WTC11 (cell line): ENCODE measurements around the gene AEBP2. TPM values are rescaled to one million over a fixed set of nuclear protein-coding genes. Genes with fewer than 3 reads are reported as not detected.
A peak's percentile ranks its signal among the peaks of the same experiment; 100 is the strongest.

Experiments used
- ATAC-seq: fragments of 200-7000 bp; cut with Tn5 transposase; 2 replicates; pipeline ENCODE4 v1.10.0; 2021; ENCODE audit warnings: mild to moderate bottlenecking, moderate library complexity
- CTCF ChIA-PET: fragments of 300-600 bp; sonication (Branson Sonifier 250); formaldehyde crosslinking; loops from one replicate; lab custom pipeline; 2021; ENCODE audit warnings: antibody characterized with exemption; lab: Charles Lee
- POLR2A ChIA-PET: fragments of 350-600 bp; sonication (Branson Sonifier 250); formaldehyde crosslinking; loops from one replicate; lab custom pipeline; 2021; ENCODE audit warnings: antibody characterized with exemption; lab: Charles Lee
- DNase-seq: peaks from one replicate; pipeline ENCODE4 v3.0.0; 2021; ENCODE audit warnings: low spot score
- H3K27ac Mint-ChIP-seq: 2 replicates; pipeline ENCODE4 v1.8.0; 2021; ENCODE audit warnings: mixed read lengths
- H3K27me3 Mint-ChIP-seq: 2 replicates; pipeline ENCODE4 v1.8.0; 2021; ENCODE audit warnings: low read depth, mild to moderate bottlenecking, moderate library complexity, mixed read lengths
- H3K36me3 Mint-ChIP-seq: 2 replicates; pipeline ENCODE4 v1.8.0; 2021; ENCODE audit warnings: mixed read lengths
- H3K4me1 Mint-ChIP-seq: 2 replicates; pipeline ENCODE4 v1.8.0; 2022; ENCODE audit warnings: mixed read lengths
- H3K4me3 Mint-ChIP-seq: 2 replicates; pipeline ENCODE4 v1.8.0; 2021; ENCODE audit warnings: mild to moderate bottlenecking, moderate library complexity, mixed read lengths
- H3K9me3 Mint-ChIP-seq: 2 replicates; pipeline ENCODE4 v1.8.0; 2021; ENCODE audit warnings: mixed read lengths
- E2F4 ChIP-seq: sonication (generic); formaldehyde crosslinking; IDR thresholded peaks from 2 replicates; pipeline ENCODE4 v1.8.1; 2022; ENCODE audit warnings: low read depth, mild to moderate bottlenecking, moderate library complexity, missing genetic modification reagents, borderline replicate concordance
- ELF4 ChIP-seq: sonication (generic); formaldehyde crosslinking; IDR thresholded peaks from 2 replicates; pipeline ENCODE4 v1.8.1; 2022; ENCODE audit warnings: low read depth, mild to moderate bottlenecking, moderate library complexity, missing genetic modification reagents
- FOXP1 ChIP-seq: sonication (generic); formaldehyde crosslinking; IDR thresholded peaks from 2 replicates; pipeline ENCODE4 v1.8.0; 2022; ENCODE audit warnings: missing genetic modification reagents, mild to moderate bottlenecking, moderate library complexity, borderline replicate concordance
- GRHL2 ChIP-seq: fragments of 250-450 bp; sonication (Bioruptor Pico); IDR thresholded peaks from 2 replicates; pipeline ENCODE4 v1.8.0; 2022; ENCODE audit warnings: mild to moderate bottlenecking, moderate library complexity; ENCODE audit not compliant: insufficient replicate concordance, severe bottlenecking
- JUN ChIP-seq: sonication (generic); formaldehyde crosslinking; IDR thresholded peaks from 2 replicates; pipeline ENCODE4 v1.8.0; 2023; ENCODE audit warnings: mild to moderate bottlenecking, missing genetic modification reagents
- MXD4 ChIP-seq: fragments of 250-450 bp; sonication (Bioruptor Pico); IDR thresholded peaks from 2 replicates; pipeline ENCODE4 v1.8.0; 2021; ENCODE audit warnings: mild to moderate bottlenecking, moderate library complexity, borderline replicate concordance
- MYBL2 ChIP-seq: sonication (generic); formaldehyde crosslinking; IDR thresholded peaks from 2 replicates; pipeline ENCODE4 v1.8.1; 2023; ENCODE audit warnings: mild to moderate bottlenecking, moderate library complexity, missing genetic modification reagents
- NR2C2 ChIP-seq: sonication (generic); formaldehyde crosslinking; IDR thresholded peaks from 2 replicates; pipeline ENCODE4 v1.8.0; 2022; ENCODE audit warnings: mild to moderate bottlenecking, missing genetic modification reagents
- SMAD4 ChIP-seq: sonication (generic); formaldehyde crosslinking; IDR thresholded peaks from 2 replicates; pipeline ENCODE4 v1.8.0; 2022; ENCODE audit warnings: mild to moderate bottlenecking, missing genetic modification reagents
- ZNF121 ChIP-seq: sonication (generic); formaldehyde crosslinking; IDR thresholded peaks from 2 replicates; pipeline ENCODE4 v1.8.0; 2023; ENCODE audit warnings: missing genetic modification reagents
- ZNF219 ChIP-seq: sonication (generic); formaldehyde crosslinking; IDR thresholded peaks from 2 replicates; pipeline ENCODE4 v1.8.0; 2023; ENCODE audit warnings: missing genetic modification reagents, mild to moderate bottlenecking, borderline replicate concordance
- ZNF232 ChIP-seq: sonication (generic); formaldehyde crosslinking; IDR thresholded peaks from 2 replicates; pipeline ENCODE4 v1.8.0; 2022; ENCODE audit warnings: mild to moderate bottlenecking, missing genetic modification reagents
- ZNF396 ChIP-seq: fragments of 250-450 bp; sonication (Bioruptor Pico); IDR thresholded peaks from 2 replicates; pipeline ENCODE4 v1.8.0; 2021; ENCODE audit warnings: mild to moderate bottlenecking, moderate library complexity, borderline replicate concordance
- total RNA-seq: library from RNA; stranded (reverse); gene quantifications from 3 replicates; pipeline ENCODE4 v1.2.3, GENCODE V29; 2021
- TF ChIP-seq, protein P1 (sequence below): fragments of 250-450 bp; sonication (Bioruptor Pico); IDR thresholded peaks from 2 replicates; pipeline ENCODE4 v1.9.0; 2021; ENCODE audit warnings: mild to moderate bottlenecking, borderline replicate concordance
- TF ChIP-seq, protein P2 (sequence below): sonication (generic); formaldehyde crosslinking; IDR thresholded peaks from 2 replicates; pipeline ENCODE4 v1.8.1; 2022; ENCODE audit warnings: low read depth, missing genetic modification reagents, borderline replicate concordance
- TF ChIP-seq, protein P3 (sequence below): sonication (generic); formaldehyde crosslinking; IDR thresholded peaks from 2 replicates; pipeline ENCODE4 v1.8.0; 2022; ENCODE audit warnings: missing genetic modification reagents
- TF ChIP-seq, protein P4 (sequence below): sonication (generic); formaldehyde crosslinking; IDR thresholded peaks from 2 replicates; pipeline ENCODE4 v1.8.1; 2023; ENCODE audit warnings: mild to moderate bottlenecking, missing genetic modification reagents
- TF ChIP-seq, protein P5 (sequence below): sonication (generic); formaldehyde crosslinking; IDR thresholded peaks from 2 replicates; pipeline ENCODE4 v1.8.0; 2022; ENCODE audit warnings: mild to moderate bottlenecking, missing genetic modification reagents
- TF ChIP-seq, protein P6 (sequence below): sonication (generic); formaldehyde crosslinking; IDR thresholded peaks from 2 replicates; pipeline ENCODE4 v1.8.1; 2023; ENCODE audit warnings: mild to moderate bottlenecking, missing genetic modification reagents, moderate library complexity

Gene AEBP2
- total RNA-seq, 1 experiment from 2014 or later = 65.9 TPM

DNA sequence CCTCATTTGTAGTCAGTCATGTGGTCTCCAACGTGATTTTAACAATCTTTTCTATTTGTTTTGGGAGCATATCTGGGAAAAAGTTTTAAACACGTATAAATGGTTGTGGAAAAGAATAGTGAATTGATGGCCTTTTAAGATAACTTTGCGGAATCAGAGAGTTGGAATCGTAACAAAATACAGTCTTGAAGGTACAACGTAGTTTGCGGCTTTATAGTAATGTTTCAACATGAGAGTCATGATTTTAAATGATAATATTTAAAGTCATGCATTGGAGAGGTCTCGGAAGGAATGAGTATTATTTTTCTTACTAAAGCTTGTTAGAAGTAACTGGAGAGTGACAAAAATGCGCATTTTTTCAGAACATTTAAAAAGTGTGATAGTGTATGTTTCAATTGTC, 1.6 kb downstream of the AEBP2 start (continued):
- TF ChIP-seq E2F4 (CRISPR knock-in tag) (no peak), MYBL2 (CRISPR knock-in tag) (no peak), JUN (no peak), ZNF396 (no peak)
- TF ChIP-seq, protein P1, sequence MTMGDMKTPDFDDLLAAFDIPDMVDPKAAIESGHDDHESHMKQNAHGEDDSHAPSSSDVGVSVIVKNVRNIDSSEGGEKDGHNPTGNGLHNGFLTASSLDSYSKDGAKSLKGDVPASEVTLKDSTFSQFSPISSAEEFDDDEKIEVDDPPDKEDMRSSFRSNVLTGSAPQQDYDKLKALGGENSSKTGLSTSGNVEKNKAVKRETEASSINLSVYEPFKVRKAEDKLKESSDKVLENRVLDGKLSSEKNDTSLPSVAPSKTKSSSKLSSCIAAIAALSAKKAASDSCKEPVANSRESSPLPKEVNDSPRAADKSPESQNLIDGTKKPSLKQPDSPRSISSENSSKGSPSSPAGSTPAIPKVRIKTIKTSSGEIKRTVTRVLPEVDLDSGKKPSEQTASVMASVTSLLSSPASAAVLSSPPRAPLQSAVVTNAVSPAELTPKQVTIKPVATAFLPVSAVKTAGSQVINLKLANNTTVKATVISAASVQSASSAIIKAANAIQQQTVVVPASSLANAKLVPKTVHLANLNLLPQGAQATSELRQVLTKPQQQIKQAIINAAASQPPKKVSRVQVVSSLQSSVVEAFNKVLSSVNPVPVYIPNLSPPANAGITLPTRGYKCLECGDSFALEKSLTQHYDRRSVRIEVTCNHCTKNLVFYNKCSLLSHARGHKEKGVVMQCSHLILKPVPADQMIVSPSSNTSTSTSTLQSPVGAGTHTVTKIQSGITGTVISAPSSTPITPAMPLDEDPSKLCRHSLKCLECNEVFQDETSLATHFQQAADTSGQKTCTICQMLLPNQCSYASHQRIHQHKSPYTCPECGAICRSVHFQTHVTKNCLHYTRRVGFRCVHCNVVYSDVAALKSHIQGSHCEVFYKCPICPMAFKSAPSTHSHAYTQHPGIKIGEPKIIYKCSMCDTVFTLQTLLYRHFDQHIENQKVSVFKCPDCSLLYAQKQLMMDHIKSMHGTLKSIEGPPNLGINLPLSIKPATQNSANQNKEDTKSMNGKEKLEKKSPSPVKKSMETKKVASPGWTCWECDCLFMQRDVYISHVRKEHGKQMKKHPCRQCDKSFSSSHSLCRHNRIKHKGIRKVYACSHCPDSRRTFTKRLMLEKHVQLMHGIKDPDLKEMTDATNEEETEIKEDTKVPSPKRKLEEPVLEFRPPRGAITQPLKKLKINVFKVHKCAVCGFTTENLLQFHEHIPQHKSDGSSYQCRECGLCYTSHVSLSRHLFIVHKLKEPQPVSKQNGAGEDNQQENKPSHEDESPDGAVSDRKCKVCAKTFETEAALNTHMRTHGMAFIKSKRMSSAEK (CRISPR knock-in tag) = no peak
- TF ChIP-seq, protein P2, sequence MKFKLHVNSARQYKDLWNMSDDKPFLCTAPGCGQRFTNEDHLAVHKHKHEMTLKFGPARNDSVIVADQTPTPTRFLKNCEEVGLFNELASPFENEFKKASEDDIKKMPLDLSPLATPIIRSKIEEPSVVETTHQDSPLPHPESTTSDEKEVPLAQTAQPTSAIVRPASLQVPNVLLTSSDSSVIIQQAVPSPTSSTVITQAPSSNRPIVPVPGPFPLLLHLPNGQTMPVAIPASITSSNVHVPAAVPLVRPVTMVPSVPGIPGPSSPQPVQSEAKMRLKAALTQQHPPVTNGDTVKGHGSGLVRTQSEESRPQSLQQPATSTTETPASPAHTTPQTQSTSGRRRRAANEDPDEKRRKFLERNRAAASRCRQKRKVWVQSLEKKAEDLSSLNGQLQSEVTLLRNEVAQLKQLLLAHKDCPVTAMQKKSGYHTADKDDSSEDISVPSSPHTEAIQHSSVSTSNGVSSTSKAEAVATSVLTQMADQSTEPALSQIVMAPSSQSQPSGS (CRISPR knock-in tag) = no peak

DNA sequence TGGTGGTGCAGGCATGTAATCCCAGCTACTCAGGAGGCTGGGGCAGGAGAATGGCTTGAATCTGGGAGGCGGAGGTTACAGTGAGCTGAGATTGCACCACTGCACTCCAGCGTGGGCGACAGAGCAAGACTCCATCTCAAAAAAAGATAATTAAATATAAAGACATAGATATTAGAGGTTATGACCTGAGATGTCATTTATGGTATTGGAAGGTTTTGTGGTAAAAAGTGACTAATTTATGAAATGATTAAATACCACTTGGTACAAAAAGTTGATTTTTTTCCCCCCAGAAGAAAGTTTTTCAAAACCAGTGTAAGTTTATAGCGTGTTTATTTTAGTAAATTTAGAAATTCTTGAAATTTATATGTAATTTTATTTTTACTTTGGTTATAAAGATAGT, 4.3 kb downstream of the AEBP2 start:
- Mint-ChIP-seq H3K36me3 (peaks cover 32% of the 10 kb centered on the region), H3K9me3 (no peaks in the 10 kb centered on the region), H3K4me1 (peaks cover 61% of the 10 kb centered on the region), H3K27ac (no peak overlapping the region), H3K27me3 (no peaks in the 10 kb centered on the region; the same call in 1 of the 2 replicates), H3K4me3 (peak overlapping the region; percentile 99)
- ATAC-seq (no peak), DNase-seq (no peak)
- no peak for TF ChIP-seq ZNF121 (CRISPR knock-in tag)
- no peak for TF ChIP-seq MXD4
- TF ChIP-seq NR2C2 (CRISPR knock-in tag) = no peak
- TF ChIP-seq, protein P3, sequence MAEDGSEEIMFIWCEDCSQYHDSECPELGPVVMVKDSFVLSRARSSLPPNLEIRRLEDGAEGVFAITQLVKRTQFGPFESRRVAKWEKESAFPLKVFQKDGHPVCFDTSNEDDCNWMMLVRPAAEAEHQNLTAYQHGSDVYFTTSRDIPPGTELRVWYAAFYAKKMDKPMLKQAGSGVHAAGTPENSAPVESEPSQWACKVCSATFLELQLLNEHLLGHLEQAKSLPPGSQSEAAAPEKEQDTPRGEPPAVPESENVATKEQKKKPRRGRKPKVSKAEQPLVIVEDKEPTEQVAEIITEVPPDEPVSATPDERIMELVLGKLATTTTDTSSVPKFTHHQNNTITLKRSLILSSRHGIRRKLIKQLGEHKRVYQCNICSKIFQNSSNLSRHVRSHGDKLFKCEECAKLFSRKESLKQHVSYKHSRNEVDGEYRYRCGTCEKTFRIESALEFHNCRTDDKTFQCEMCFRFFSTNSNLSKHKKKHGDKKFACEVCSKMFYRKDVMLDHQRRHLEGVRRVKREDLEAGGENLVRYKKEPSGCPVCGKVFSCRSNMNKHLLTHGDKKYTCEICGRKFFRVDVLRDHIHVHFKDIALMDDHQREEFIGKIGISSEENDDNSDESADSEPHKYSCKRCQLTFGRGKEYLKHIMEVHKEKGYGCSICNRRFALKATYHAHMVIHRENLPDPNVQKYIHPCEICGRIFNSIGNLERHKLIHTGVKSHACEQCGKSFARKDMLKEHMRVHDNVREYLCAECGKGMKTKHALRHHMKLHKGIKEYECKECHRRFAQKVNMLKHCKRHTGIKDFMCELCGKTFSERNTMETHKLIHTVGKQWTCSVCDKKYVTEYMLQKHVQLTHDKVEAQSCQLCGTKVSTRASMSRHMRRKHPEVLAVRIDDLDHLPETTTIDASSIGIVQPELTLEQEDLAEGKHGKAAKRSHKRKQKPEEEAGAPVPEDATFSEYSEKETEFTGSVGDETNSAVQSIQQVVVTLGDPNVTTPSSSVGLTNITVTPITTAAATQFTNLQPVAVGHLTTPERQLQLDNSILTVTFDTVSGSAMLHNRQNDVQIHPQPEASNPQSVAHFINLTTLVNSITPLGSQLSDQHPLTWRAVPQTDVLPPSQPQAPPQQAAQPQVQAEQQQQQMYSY (CRISPR knock-in tag) = no peak
- no peak for TF ChIP-seq FOXP1 (CRISPR knock-in tag)
- no peak for TF ChIP-seq SMAD4 (CRISPR knock-in tag)
- TF ChIP-seq ZNF232 = no peak
- TF ChIP-seq, protein P4, sequence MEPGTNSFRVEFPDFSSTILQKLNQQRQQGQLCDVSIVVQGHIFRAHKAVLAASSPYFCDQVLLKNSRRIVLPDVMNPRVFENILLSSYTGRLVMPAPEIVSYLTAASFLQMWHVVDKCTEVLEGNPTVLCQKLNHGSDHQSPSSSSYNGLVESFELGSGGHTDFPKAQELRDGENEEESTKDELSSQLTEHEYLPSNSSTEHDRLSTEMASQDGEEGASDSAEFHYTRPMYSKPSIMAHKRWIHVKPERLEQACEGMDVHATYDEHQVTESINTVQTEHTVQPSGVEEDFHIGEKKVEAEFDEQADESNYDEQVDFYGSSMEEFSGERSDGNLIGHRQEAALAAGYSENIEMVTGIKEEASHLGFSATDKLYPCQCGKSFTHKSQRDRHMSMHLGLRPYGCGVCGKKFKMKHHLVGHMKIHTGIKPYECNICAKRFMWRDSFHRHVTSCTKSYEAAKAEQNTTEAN (CRISPR knock-in tag) = no peak
- no peak for TF ChIP-seq ELF4 (CRISPR knock-in tag)
- TF ChIP-seq GRHL2 = no peak
- TF ChIP-seq, protein P5, sequence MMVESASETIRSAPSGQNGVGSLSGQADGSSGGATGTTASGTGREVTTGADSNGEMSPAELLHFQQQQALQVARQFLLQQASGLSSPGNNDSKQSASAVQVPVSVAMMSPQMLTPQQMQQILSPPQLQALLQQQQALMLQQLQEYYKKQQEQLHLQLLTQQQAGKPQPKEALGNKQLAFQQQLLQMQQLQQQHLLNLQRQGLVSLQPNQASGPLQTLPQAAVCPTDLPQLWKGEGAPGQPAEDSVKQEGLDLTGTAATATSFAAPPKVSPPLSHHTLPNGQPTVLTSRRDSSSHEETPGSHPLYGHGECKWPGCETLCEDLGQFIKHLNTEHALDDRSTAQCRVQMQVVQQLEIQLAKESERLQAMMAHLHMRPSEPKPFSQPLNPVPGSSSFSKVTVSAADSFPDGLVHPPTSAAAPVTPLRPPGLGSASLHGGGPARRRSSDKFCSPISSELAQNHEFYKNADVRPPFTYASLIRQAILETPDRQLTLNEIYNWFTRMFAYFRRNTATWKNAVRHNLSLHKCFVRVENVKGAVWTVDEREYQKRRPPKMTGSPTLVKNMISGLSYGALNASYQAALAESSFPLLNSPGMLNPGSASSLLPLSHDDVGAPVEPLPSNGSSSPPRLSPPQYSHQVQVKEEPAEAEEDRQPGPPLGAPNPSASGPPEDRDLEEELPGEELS = no peak
- TF ChIP-seq, protein P6, sequence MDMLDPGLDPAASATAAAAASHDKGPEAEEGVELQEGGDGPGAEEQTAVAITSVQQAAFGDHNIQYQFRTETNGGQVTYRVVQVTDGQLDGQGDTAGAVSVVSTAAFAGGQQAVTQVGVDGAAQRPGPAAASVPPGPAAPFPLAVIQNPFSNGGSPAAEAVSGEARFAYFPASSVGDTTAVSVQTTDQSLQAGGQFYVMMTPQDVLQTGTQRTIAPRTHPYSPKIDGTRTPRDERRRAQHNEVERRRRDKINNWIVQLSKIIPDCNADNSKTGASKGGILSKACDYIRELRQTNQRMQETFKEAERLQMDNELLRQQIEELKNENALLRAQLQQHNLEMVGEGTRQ (CRISPR knock-in tag) = no peak
- TF ChIP-seq ZNF219 (CRISPR knock-in tag) = no peak
- CTCF ChIA-PET = no interaction called here
- POLR2A ChIA-PET = no interaction called here
